ENCODE data around the gene CNDP2.

DNA sequence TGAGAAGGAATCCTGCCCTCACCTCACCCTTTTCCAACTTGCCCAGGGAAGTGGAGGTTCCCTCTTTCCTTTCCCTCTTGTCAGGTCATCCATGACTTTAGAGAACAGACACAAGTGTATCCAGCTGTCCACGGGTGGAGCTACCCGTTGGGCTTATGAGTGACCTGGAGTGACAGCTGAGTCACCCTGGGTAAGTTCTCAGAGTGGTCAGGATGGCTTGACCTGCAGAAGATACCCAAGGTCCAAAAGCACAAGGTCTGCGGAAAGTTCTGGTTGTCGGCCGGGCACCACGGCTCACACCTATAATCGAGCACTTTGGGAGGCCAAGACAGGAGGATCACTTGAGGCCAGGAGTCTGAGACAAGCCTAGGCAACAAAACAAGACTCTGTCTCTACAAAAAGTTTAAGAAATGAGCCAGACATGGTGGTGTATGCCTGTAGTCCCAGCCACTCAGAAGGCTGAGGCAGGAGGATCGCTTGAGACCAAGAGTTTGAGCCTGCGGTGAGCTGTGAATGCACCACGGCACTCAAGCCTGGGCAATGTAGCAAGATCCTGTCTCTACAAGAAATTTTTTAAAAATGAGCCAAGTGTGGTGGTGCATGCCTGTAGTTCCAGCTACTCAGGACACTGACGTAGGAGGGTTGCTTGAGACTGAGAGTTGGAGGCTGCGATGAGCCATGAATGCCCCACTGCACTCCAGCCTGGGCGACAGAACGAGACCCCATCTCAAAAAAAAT, 24.1 kb downstream of the CNDP2 start:
- TF ChIP-seq, protein P1, sequence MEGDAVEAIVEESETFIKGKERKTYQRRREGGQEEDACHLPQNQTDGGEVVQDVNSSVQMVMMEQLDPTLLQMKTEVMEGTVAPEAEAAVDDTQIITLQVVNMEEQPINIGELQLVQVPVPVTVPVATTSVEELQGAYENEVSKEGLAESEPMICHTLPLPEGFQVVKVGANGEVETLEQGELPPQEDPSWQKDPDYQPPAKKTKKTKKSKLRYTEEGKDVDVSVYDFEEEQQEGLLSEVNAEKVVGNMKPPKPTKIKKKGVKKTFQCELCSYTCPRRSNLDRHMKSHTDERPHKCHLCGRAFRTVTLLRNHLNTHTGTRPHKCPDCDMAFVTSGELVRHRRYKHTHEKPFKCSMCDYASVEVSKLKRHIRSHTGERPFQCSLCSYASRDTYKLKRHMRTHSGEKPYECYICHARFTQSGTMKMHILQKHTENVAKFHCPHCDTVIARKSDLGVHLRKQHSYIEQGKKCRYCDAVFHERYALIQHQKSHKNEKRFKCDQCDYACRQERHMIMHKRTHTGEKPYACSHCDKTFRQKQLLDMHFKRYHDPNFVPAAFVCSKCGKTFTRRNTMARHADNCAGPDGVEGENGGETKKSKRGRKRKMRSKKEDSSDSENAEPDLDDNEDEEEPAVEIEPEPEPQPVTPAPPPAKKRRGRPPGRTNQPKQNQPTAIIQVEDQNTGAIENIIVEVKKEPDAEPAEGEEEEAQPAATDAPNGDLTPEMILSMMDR (IDR thresholded peaks at IDR 0.05) = no peak
- no peak for TF ChIP-seq ZFX (IDR thresholded peaks at IDR 0.05; ENCODE audit: borderline replicate concordance)

Measured in 22Rv1 (cell line).